ENCODE measurements around the gene SRR. TPM values are rescaled to one million over a fixed set of nuclear protein-coding genes. Genes with fewer than 3 reads are reported as not detected.

SRR gene
- polyA plus RNA-seq, 3 donors, result 17.1 to 23.0 (median 22.9) TPM

- no peak for DNase-seq (ENCODE audit: extremely low read depth in 1 of 11, low read depth in 9 of 11, low spot score in 4 of 11)
Measured at GRCh38 chr17:2331303-2331702, 27.6 kb downstream of the SRR start.

DNA sequence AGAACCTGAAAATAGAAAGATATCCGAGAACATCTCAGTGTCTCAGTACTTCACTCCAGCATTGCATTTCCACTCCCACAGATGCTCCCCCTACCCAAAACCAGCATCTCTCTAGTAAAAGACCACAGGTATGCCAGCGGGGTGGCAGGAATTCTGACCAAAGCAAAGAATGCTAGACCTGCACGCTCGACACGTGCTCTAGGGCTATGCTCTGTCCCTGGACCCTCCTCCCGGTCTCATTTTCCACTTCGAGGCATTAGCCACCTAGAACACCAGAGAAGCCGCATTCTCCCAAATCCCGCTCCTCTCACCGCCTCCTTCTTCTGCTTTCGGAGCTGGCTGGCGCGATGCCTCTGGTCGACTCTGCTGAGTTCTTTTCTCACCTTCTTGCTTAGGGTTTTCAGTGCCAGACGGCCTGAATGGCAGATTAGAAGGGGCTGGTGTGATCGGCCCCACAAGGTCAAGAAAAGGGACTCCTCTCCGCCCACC, 32.0 kb downstream of the SRR start:
- DNase-seq (ENCODE audit: extremely low read depth in 1 of 11, low read depth in 9 of 11, low spot score in 4 of 11), result no peak

GRCh38 chr17:2336215-2336851, 32.6 kb downstream of the SRR start, which contains the start of gene TSR1:
Gene TSR1 (minus strand): TSS chr17:2336457. CDS start chr17:2336427, 30 bp downstream.
- peak in 10 of 11 donors; percentile 72 to 92 (median 86) for DNase-seq (ENCODE audit: extremely low read depth in 1 of 11, low read depth in 9 of 11, low spot score in 4 of 11)

DNA sequence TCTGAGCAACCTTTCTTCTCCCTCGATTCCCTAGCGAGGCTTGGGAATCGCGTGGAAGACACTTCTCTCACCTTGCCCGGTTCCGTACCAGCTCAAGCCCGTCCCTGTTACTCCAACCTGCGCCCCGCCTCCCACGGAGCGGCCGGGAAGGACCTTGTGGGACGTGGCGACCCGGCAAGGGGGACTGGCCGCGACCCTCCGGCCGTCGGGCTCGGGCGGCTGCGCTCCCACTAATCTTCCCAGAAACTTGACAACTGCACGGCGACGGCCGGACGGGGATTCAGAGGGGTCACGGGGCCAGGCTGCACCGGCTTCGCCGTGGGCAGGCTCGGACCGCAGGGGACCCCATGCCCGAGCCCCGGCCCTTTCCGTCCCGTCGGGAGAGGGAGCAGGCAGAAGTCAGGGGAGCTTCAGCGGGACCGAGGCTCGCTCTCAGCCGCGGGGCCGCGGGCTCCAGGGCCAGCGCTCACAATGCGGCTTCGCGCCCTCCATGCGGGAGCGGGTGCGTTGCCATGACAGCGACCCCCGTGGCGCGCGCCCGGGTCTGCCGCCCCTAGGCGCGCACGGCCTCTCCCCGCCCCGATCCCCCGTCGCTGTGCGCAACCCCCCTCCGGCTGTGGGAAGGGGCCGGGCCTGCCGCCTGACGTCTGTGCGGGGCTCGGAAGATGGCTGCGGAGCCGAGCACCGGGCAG, 33.2 kb downstream of the SRR start, which contains the start of gene SGSM2:
Gene SGSM2, plus strand, starts transcription at position 650 of the 692 bp plus-strand sequence. CDS start 188 bp downstream, outside the sequence.
- peak in 2 of 11 donors; percentile 44 to 63 for DNase-seq (ENCODE audit: extremely low read depth in 1 of 11, low read depth in 9 of 11, low spot score in 4 of 11)

- peak in 2 of 11 donors; percentile 29 to 56 for DNase-seq (ENCODE audit: extremely low read depth in 1 of 11, low read depth in 9 of 11, low spot score in 4 of 11)
Measured at GRCh38 chr17:2337544-2338314, 34.0 kb downstream of the SRR start.

GRCh38 chr17:2338315-2338657, 34.5 kb downstream of the SRR start:
- DNase-seq (ENCODE audit: extremely low read depth in 1 of 11, low read depth in 9 of 11, low spot score in 4 of 11), result no peak

- DNase-seq (ENCODE audit: extremely low read depth in 1 of 11, low read depth in 9 of 11, low spot score in 4 of 11), result no peak
Measured at GRCh38 chr17:2343421-2343820, 39.7 kb downstream of the SRR start.

GRCh38 chr17:2344528-2344927, 40.8 kb downstream of the SRR start:
- no peak for DNase-seq (ENCODE audit: extremely low read depth in 1 of 11, low read depth in 9 of 11, low spot score in 4 of 11)

- no peak for DNase-seq (ENCODE audit: extremely low read depth in 1 of 11, low read depth in 9 of 11, low spot score in 4 of 11)
Measured at GRCh38 chr17:2346475-2346874, 42.7 kb downstream of the SRR start.

DNA sequence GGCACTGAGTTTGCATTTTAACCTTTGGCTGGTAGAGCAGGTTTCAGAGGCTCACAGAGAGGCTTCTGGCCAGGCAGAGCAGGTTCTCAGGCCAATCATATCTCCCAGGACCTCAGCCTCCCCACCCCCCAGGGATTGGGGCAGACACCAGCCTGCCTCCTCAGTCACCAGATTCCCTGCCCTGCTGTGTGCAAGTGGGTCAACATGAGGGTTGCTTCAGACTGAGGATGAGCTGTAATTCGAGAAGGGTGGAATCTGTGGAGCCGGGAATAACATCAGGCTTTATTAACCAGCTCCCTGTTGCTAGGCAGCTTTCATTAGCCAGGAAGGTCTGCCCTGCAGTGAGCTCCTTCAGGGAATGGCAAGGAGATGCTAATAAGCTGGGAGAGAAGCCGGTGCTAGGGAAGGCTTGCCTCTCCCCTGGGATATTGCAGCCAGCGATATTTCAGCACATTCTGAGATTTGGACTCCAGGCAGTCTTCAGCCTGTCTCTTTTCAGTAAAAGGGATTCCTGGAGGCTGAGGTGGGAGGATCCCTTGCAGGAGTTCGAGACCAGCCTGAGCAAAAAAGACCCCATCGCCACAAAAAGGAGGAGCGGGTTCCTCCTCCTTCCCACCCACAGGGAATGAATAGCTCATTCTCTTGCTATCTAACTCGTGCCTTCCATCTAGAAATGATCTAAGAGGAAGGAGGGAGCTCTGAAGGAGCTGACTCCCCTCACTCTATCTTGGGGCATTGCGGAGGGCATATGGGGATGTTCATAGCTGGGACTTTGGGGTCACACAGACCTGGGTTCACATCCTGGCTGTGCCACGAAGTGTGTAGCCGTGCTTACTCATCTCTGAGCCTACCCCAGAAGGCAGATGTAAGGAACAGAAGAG, 44.3 kb downstream of the SRR start:
- DNase-seq (ENCODE audit: extremely low read depth in 1 of 11, low read depth in 9 of 11, low spot score in 4 of 11), result peak in 5 of 11 donors; percentile 40 to 75 (median 68)

DNA sequence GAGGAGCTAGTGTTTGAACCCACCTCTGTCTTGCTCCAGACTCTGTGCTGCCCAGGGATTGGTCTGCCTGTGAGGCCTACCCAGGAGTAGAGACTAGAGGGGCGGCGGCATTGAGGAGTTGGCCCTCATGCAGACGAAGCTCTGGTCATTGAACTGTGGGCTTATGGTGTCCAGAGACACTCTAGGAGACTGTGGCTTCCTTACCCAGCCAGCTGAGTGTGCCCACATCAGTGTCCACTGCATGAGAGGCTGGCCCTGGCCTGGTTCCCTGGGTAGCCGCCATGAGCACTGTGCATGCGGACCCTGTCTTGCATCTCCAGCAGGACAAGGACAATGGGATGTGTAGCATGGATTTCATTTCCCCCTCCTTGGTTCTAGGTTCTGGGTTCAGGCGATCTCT, 47.5 kb downstream of the SRR start:
- DNase-seq (ENCODE audit: extremely low read depth in 1 of 11, low read depth in 9 of 11, low spot score in 4 of 11), result no peak

DNA sequence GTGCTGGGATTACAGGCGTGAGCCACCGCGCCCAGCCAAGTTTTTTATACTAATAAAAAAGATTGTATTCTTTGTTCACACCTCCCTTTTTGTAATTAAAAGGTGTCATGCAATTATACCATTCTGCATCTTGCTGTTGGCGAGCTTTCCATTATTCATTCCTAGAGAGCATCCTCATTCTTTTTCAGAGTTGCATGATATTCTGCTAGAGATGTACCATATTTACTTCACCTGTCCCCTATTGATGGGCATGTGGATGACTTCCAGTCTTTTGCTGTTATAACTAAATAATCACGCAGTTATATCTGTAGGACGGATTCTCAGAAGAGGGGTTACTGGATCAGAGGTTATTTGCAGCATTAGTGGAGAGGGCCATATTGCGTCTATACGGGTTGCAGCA, 50.6 kb downstream of the SRR start:
- no peak for DNase-seq (ENCODE audit: extremely low read depth in 1 of 11, low read depth in 9 of 11, low spot score in 4 of 11)

DNA sequence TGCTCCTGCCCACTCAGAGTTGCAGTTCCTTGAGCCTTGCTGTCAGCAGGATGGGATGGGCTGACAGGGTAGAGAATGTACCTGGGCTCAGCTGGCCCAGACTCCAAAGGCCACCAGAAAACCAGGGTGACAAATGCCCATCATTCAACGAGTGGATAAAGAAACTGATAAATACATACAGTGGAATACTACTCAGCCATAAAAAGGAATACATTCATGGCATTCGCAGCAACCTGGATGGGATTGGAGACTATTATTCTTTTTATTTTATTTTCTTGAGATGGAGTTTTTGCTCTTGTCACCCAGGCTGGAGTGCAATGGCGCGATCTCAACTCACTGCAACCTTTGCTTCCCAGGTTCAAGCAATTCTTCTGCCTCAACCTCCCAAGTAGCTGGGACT, 53.5 kb downstream of the SRR start:
- no peak for DNase-seq (ENCODE audit: extremely low read depth in 1 of 11, low read depth in 9 of 11, low spot score in 4 of 11)

DNA sequence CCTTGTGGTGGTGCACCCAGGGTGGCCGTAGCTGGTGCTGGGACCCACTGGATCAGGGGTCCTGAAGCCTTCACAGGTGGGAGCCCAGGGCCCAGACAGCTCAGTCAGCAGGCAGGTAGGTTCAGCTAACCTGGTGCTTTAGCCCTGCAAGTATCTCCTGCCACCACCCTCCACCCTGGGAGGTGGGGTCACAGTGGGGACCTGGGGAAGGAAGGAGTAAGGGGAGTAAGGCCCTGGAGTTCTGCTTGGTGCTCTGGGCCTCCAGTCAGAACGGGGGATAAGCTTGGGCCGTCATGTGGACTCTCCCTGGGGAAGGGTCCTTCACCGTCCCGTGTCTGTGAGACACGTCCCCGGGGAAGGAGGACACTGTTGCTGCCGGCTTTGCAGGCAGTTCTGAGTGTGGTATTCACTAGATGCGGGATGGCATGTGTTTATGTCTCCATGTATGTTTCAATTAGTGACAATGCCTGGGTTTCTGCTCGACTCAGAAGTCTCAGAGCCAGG, 54.2 kb downstream of the SRR start:
- no peak for DNase-seq (ENCODE audit: extremely low read depth in 1 of 11, low read depth in 9 of 11, low spot score in 4 of 11)

- no peak for DNase-seq (ENCODE audit: extremely low read depth in 1 of 11, low read depth in 9 of 11, low spot score in 4 of 11)
Measured at GRCh38 chr17:2361010-2361760, 57.4 kb downstream of the SRR start.

DNA sequence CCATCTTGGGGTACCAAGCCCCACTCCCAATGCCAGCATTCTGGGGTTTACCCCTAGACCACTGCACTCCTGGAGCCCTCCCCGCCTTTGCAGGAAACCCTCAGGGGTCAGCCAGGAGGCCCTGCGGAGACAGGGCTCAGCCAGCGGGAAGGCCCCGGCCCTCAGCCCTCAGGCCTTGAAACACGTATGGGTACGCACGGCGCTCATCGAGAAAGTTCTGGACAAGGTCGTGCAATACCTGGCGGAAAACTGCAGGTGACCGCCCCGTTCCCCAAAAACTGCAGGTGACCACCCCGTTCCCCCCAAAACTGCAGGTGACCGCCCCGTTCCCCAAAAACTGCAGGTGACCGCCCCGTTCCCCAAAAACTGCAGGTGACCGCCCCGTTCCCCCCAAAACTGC, 58.3 kb downstream of the SRR start:
- no peak for DNase-seq (ENCODE audit: extremely low read depth in 1 of 11, low read depth in 9 of 11, low spot score in 4 of 11)

DNA sequence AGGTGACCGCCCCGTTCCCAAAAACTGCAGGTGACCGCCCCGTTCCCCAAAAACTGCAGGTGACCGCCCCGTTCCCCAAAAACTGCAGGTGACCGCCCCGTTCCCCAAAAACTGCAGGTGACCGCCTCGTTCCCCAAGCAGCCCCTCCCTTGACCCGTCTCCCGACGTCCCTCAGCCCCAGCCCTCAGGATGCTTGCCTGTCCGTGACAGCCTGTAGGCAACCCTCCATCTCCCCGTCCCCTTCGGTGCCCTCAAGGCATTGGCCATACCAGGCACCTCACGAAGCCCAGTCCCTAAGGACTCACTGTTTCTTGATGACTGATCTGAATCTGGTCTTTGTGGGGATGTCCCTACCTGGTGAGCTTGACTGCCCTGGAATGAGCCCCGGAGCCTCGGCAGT, 58.7 kb downstream of the SRR start:
- DNase-seq (ENCODE audit: extremely low read depth in 1 of 11, low read depth in 9 of 11, low spot score in 4 of 11), result no peak

GRCh38 chr17:2362881-2363280, 59.1 kb downstream of the SRR start:
- no peak for DNase-seq (ENCODE audit: extremely low read depth in 1 of 11, low read depth in 9 of 11, low spot score in 4 of 11)
